Body of pancreas (tissue), 4 donors: ENCODE data around the gene FKBP1B. TPM values are rescaled to one million over a fixed set of nuclear protein-coding genes. Genes with fewer than 3 reads are reported as not detected.
"Not testable (repeated sequence)": the region's sequence is repeated elsewhere in the genome, so short reads cannot be mapped to it uniquely, and the experiment has no call there.

Experiments
- ATAC-seq: fragments of 150-250 bp; one replicate; pipeline ENCODE4 v1.9.1; 2016
- DNase-seq, 4 donors: peaks; one replicate each; pipeline ENCODE4 v3.0.0-alpha.2; 2019
- H3K27ac ChIP-seq, 4 donors: fragments of 200-600 bp; sonication (generic); 1 replicate in 3 of 4; 2 replicates in 1 of 4; pipeline versions ENCODE4 v1.5.1 to v1.6.1; 2016 to 2019; ENCODE audit warnings: mild to moderate bottlenecking in 1 of 4, mixed read lengths in 1 of 4, moderate library complexity in 1 of 4
- H3K27me3 ChIP-seq, 2 donors: fragments of 200-600 bp; sonication (generic); one replicate each; pipeline ENCODE4 v1.6.0; 2016; ENCODE audit warnings: mild to moderate bottlenecking in 1 of 2
- H3K36me3 ChIP-seq, 2 donors: fragments of 200-600 bp; sonication (generic); replicated peaks in 1 of 2; 2 replicates each; pipeline ENCODE4 v1.5.1; 2016; ENCODE audit warnings: low read depth in 2 of 2; ENCODE audit not compliant: insufficient read depth in 1 of 2
- H3K4me1 ChIP-seq: fragments of 200-600 bp; sonication (generic); one replicate; pipeline ENCODE4 v1.6.0; 2016
- H3K4me3 ChIP-seq, 2 donors: fragments of 200-600 bp; sonication (generic); 1 replicate in 1 of 2; 2 replicates in 1 of 2; pipeline ENCODE4 v1.5.1; 2016 to 2019
- H3K9me3 ChIP-seq, 3 donors: fragments of 200-600 bp; sonication (generic); 1 replicate in 2 of 3; 2 replicates in 1 of 3; pipeline ENCODE4 v1.5.1; 2016
- CTCF ChIP-seq, 7 experiments: fragments of 450-650 bp in 4 of 7; fragments of 200-600 bp in 3 of 7; sonication (generic) in 3 of 7; IDR thresholded peaks; one replicate each; pipeline ENCODE4 v1.5.1; 2016 to 2019; ENCODE audit warnings: antibody characterized with exemption in 7 of 7
- POLR2A ChIP-seq, 3 donors: fragments of 450-650 bp; IDR thresholded peaks; one replicate each; pipeline ENCODE4 v1.6.1; 2016; ENCODE audit warnings: antibody characterized with exemption in 3 of 3, mild to moderate bottlenecking in 2 of 3
- WGBS, 2 donors: methylation state at CpG; one replicate each; pipeline ENCODE4 v1.1.5; 2017; 5-methylcytosine and 5-hydroxymethylcytosine counted together
- intact Hi-C: fragments of 100-400 bp; cut with DNase I; formaldehyde crosslinking; loops from one replicate; pipeline ENCODE4 v1.15.1; 2023
- total RNA-seq, 2 donors: library from RNA; depleted of rRNA; stranded (reverse); fragments of >200 nt; gene quantifications; one replicate each; pipeline ENCODE4 v1.1.0, GENCODE V29; 2016

The FKBP1B gene
- total RNA-seq, 2 donors from 2014 or later = 10.5 to 12.7 TPM

- H3K36me3 ChIP-seq = no peaks in the 10 kb centered on the region
- peak; percentile 18 for ATAC-seq
- no peaks in the 10 kb centered on the region for H3K27me3 ChIP-seq
- WGBS, 2 donors = 3 to 10% methylated on average over 17 to 50 of the region's 75 CpGs
- H3K4me3 ChIP-seq = peak within 1 kb of the TSS in 1 of 2 donors; percentile 17
- TF ChIP-seq POLR2A (IDR thresholded peaks at IDR 0.05) (no peak), CTCF (IDR thresholded peaks at IDR 0.05) (no peak)
- DNase-seq = no peak
- no peak within 1 kb of the TSS for H3K27ac ChIP-seq
- H3K9me3 ChIP-seq = no peaks in the 10 kb centered on the region
- peaks cover 11% of the 10 kb centered on the region for H3K4me1 ChIP-seq
- intact Hi-C loops = no loop called here
Observed at GRCh38 chr2:24009680-24010476, 39.7 kb upstream of the FKBP1B start, which contains the start of gene MFSD2B. Gene MFSD2B (plus strand): TSS chr2:24010085. CDS start chr2:24010097, 12 bp downstream.

- 56 to 60% methylated on average over 12 to 36 of the region's 37 CpGs for WGBS, 2 donors
- no peaks in the 10 kb centered on the region for H3K9me3 ChIP-seq
Observed at GRCh38 chr2:24010477-24011249, 38.9 kb upstream of the FKBP1B start.

GRCh38 chr2:24011250-24012104, 38.1 kb upstream of the FKBP1B start:
- ATAC-seq = no peak
- Histone ChIP-seq H3K27ac (no peak overlapping the region), H3K9me3 (no peaks in the 10 kb centered on the region), H3K36me3 (no peaks in the 10 kb centered on the region), H3K4me3 (no peak overlapping the region), H3K27me3 (no peaks in the 10 kb centered on the region), H3K4me1 (peaks cover 11% of the 10 kb centered on the region)
- intact Hi-C loops = no loop called here
- DNase-seq = no peak
- TF ChIP-seq POLR2A (IDR thresholded peaks at IDR 0.05) (no peak), CTCF (IDR thresholded peaks at IDR 0.05) (no peak)
- 77 to 79% methylated on average over 7 of the region's 7 CpGs for WGBS, 2 donors

More at GRCh38 chr2:24010477-24011249, 38.9 kb upstream of the FKBP1B start:
- H3K27me3 ChIP-seq = no peaks in the 10 kb centered on the region
- peaks cover 11% of the 10 kb centered on the region for H3K4me1 ChIP-seq
- ATAC-seq (no peak), DNase-seq (no peak)
- intact Hi-C loops = no loop called here
- no peaks in the 10 kb centered on the region for H3K36me3 ChIP-seq
- H3K4me3 ChIP-seq = no peak overlapping the region
- no peak for TF ChIP-seq CTCF (IDR thresholded peaks at IDR 0.05)
- H3K27ac ChIP-seq = no peak overlapping the region

- no peaks in the 10 kb centered on the region for H3K36me3 ChIP-seq
- no peaks in the 10 kb centered on the region for H3K9me3 ChIP-seq
- no peak for TF ChIP-seq POLR2A (IDR thresholded peaks at IDR 0.05)
- no peak for TF ChIP-seq CTCF (IDR thresholded peaks at IDR 0.05)
- WGBS, 2 donors = 59 to 70% methylated on average over 9 of the region's 9 CpGs
- H3K4me3 ChIP-seq = no peak overlapping the region
- intact Hi-C loops = no loop called here
- DNase-seq (no peak), ATAC-seq (no peak)
- no peak overlapping the region for H3K27ac ChIP-seq
- peaks cover 11% of the 10 kb centered on the region for H3K4me1 ChIP-seq
- H3K27me3 ChIP-seq = no peaks in the 10 kb centered on the region
Observed at GRCh38 chr2:24012521-24013188, 36.9 kb upstream of the FKBP1B start.

GRCh38 chr2:24014902-24015301, 34.6 kb upstream of the FKBP1B start:
- H3K4me3 ChIP-seq, H3K27ac ChIP-seq, intact Hi-C loops, H3K36me3 ChIP-seq, DNase-seq, H3K4me1 ChIP-seq, H3K27me3 ChIP-seq, H3K9me3 ChIP-seq, ATAC-seq: not testable (repeated sequence)
- 82 to 85% methylated on average over 6 of the region's 6 CpGs for WGBS, 2 donors
